ENCODE measurements around the gene DCXR. TPM values are rescaled to one million over a fixed set of nuclear protein-coding genes. Genes with fewer than 3 reads are reported as not detected.

DCXR gene
- total and polyA plus RNA-seq, 2 of the 13 experiments (the other 11 are each of a cell fraction or from before 2014, with no cell fraction given) = 287 to 311 TPM

GRCh38 chr17:82037092-82037888 lies at the start of gene DCXR (continued):
- TF ChIP-seq ZNF292 (CRISPR knock-in tag; IDR thresholded peaks at IDR 0.05; ENCODE audit: borderline replicate concordance, low read depth) (peak; percentile 16; the same call in 1 of the 2 replicates), ZNF180 (CRISPR knock-in tag; IDR thresholded peaks at IDR 0.05; ENCODE audit: borderline replicate concordance, low read depth) (no peak), ZNF816 (CRISPR knock-in tag; IDR thresholded peaks at IDR 0.05; ENCODE audit: borderline replicate concordance) (peak; percentile 92; the same call in 1 of the 2 replicates), DPF2 (CRISPR knock-in tag; IDR thresholded peaks at IDR 0.05; ENCODE audit: borderline replicate concordance, low read depth) (peak; percentile 43; the same call in 1 of the 2 replicates), ZMYM3 (CRISPR knock-in tag; IDR thresholded peaks at IDR 0.05) (0 out of 2 replicates have a peak, but pooled peaks have one; percentile 6), ZNF780A (CRISPR knock-in tag; IDR thresholded peaks at IDR 0.05) (0 out of 2 replicates have a peak, but pooled peaks have one; percentile 24), HDAC1 (CRISPR knock-in tag; IDR thresholded peaks at IDR 0.05) (peak; percentile 99), ETV5 (CRISPR knock-in tag; IDR thresholded peaks at IDR 0.05; ENCODE audit: borderline replicate concordance) (peak; percentile 67), NFKBIZ (CRISPR knock-in tag; IDR thresholded peaks at IDR 0.05) (peak; percentile 68; the same call in 1 of the 2 replicates), KDM5A (IDR thresholded peaks at IDR 0.05; ENCODE audit: borderline replicate concordance, low read length) (peak; percentile 70; the same call in 1 of the 2 replicates), ZNF713 (CRISPR knock-in tag; IDR thresholded peaks at IDR 0.05) (0 out of 2 replicates have a peak, but pooled peaks have one; percentile 42), TRIM22 (IDR thresholded peaks at IDR 0.05) (no peak), ZNF260 (CRISPR knock-in tag; IDR thresholded peaks at IDR 0.05; ENCODE audit: borderline replicate concordance, low read depth) (no peak), GABPA (IDR thresholded peaks at IDR 0.05; ENCODE audit: low read depth, low read length) (peak; percentile 16; the same call in 1 of the 2 replicates), GABPA (CRISPR knock-in tag; IDR thresholded peaks at IDR 0.05; ENCODE audit: low read depth) (no peak; the same call in 1 of the 2 replicates), IRF2 (CRISPR knock-in tag; IDR thresholded peaks at IDR 0.05) (peak; percentile 59; the same call in 1 of the 2 replicates), ZNF160 (CRISPR knock-in tag; IDR thresholded peaks at IDR 0.05) (0 out of 2 replicates have a peak, but pooled peaks have one; percentile 80), POLR2A (IDR thresholded peaks at IDR 0.05; ENCODE audit: insufficient read depth in 1 of 2, low read depth in 2 of 2, low read length in 2 of 2) (peak; percentile 84 to 99), ELF1 (CRISPR knock-in tag; IDR thresholded peaks at IDR 0.05) (peak; percentile 75)
- TF ChIP-seq, protein P1, sequence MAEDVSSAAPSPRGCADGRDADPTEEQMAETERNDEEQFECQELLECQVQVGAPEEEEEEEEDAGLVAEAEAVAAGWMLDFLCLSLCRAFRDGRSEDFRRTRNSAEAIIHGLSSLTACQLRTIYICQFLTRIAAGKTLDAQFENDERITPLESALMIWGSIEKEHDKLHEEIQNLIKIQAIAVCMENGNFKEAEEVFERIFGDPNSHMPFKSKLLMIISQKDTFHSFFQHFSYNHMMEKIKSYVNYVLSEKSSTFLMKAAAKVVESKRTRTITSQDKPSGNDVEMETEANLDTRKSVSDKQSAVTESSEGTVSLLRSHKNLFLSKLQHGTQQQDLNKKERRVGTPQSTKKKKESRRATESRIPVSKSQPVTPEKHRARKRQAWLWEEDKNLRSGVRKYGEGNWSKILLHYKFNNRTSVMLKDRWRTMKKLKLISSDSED (CRISPR knock-in tag; IDR thresholded peaks at IDR 0.05) = no peak
- TF ChIP-seq, protein P2, sequence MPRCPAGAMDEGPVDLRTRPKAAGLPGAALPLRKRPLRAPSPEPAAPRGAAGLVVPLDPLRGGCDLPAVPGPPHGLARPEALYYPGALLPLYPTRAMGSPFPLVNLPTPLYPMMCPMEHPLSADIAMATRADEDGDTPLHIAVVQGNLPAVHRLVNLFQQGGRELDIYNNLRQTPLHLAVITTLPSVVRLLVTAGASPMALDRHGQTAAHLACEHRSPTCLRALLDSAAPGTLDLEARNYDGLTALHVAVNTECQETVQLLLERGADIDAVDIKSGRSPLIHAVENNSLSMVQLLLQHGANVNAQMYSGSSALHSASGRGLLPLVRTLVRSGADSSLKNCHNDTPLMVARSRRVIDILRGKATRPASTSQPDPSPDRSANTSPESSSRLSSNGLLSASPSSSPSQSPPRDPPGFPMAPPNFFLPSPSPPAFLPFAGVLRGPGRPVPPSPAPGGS (CRISPR knock-in tag; IDR thresholded peaks at IDR 0.05) = peak; percentile 92
- TF ChIP-seq, protein P3, sequence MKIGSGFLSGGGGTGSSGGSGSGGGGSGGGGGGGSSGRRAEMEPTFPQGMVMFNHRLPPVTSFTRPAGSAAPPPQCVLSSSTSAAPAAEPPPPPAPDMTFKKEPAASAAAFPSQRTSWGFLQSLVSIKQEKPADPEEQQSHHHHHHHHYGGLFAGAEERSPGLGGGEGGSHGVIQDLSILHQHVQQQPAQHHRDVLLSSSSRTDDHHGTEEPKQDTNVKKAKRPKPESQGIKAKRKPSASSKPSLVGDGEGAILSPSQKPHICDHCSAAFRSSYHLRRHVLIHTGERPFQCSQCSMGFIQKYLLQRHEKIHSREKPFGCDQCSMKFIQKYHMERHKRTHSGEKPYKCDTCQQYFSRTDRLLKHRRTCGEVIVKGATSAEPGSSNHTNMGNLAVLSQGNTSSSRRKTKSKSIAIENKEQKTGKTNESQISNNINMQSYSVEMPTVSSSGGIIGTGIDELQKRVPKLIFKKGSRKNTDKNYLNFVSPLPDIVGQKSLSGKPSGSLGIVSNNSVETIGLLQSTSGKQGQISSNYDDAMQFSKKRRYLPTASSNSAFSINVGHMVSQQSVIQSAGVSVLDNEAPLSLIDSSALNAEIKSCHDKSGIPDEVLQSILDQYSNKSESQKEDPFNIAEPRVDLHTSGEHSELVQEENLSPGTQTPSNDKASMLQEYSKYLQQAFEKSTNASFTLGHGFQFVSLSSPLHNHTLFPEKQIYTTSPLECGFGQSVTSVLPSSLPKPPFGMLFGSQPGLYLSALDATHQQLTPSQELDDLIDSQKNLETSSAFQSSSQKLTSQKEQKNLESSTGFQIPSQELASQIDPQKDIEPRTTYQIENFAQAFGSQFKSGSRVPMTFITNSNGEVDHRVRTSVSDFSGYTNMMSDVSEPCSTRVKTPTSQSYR (CRISPR knock-in tag; IDR thresholded peaks at IDR 0.05; ENCODE audit: borderline replicate concordance) = peak; percentile 51; the same call in 1 of the 2 replicates
